ENCODE measurements around the gene GPSM3. TPM values are rescaled to one million over a fixed set of nuclear protein-coding genes. Genes with fewer than 3 reads are reported as not detected.
A peak's percentile ranks its signal among the peaks of the same experiment; 100 is the strongest.

GPSM3 gene
- total and polyA plus RNA-seq, 2 of the 13 experiments (the other 11 are each of a cell fraction or from before 2014, with no cell fraction given), result 0.18 to 6.2 TPM

GRCh38 chr6:32177788-32178546 is 14.5 kb downstream of the GPSM3 start, which contains the start of gene RNF5 (continued):
- TF ChIP-seq CTCF (CRISPR knock-in tag; IDR thresholded peaks at IDR 0.05), result no peak
- no peak for TF ChIP-seq ATF7 (IDR thresholded peaks at IDR 0.05)
- TF ChIP-seq ATF7 (CRISPR knock-in tag; IDR thresholded peaks at IDR 0.05), result no peak
- no peak for TF ChIP-seq ZNF570 (CRISPR knock-in tag; IDR thresholded peaks at IDR 0.05; ENCODE audit: borderline replicate concordance)
- TF ChIP-seq ZNF264 (CRISPR knock-in tag; IDR thresholded peaks at IDR 0.05), result no peak
- no peak for TF ChIP-seq MTA1 (CRISPR knock-in tag; IDR thresholded peaks at IDR 0.05; ENCODE audit: borderline replicate concordance)
- TF ChIP-seq MYC (CRISPR knock-in tag; IDR thresholded peaks at IDR 0.05; ENCODE audit: borderline replicate concordance), result no peak
- no peak for TF ChIP-seq JDP2 (CRISPR knock-in tag; IDR thresholded peaks at IDR 0.05; ENCODE audit: borderline replicate concordance)
- peak; percentile 89 for TF ChIP-seq RFX5 (IDR thresholded peaks at IDR 0.05; ENCODE audit: low read depth, low read length)
- TF ChIP-seq RFX3 (CRISPR knock-in tag; IDR thresholded peaks at IDR 0.05), result peak; percentile 94
- no peak for TF ChIP-seq ZNF20 (CRISPR knock-in tag; IDR thresholded peaks at IDR 0.05)
- no peak for TF ChIP-seq ZNF7 (CRISPR knock-in tag; IDR thresholded peaks at IDR 0.05)
- TF ChIP-seq ZNF577 (CRISPR knock-in tag; IDR thresholded peaks at IDR 0.05; ENCODE audit: borderline replicate concordance, low read depth), result no peak
- no peak for TF ChIP-seq ZNF121 (CRISPR knock-in tag; IDR thresholded peaks at IDR 0.05)
- TF ChIP-seq ZBTB2 (CRISPR knock-in tag; IDR thresholded peaks at IDR 0.05; ENCODE audit: low read depth), result no peak
- TF ChIP-seq SAFB2 (CRISPR knock-in tag; IDR thresholded peaks at IDR 0.05; ENCODE audit: borderline replicate concordance, low read depth), result 0 out of 2 replicates have a peak, but pooled peaks have one; percentile 36
- peak; percentile 24; the same call in 1 of the 2 replicates for TF ChIP-seq PATZ1 (CRISPR knock-in tag; IDR thresholded peaks at IDR 0.05)
- TF ChIP-seq ARHGAP35 (CRISPR knock-in tag; IDR thresholded peaks at IDR 0.05; ENCODE audit: borderline replicate concordance), result no peak
- no peak for TF ChIP-seq ZFP36 (IDR thresholded peaks at IDR 0.05; ENCODE audit: borderline replicate concordance, low read depth, low read length, partially characterized antibody)
- TF ChIP-seq ZBTB10 (CRISPR knock-in tag; IDR thresholded peaks at IDR 0.05; ENCODE audit: borderline replicate concordance), result peak; percentile 87
